Lower leg skin (tissue), 4 donors: ENCODE results near the gene ANKRD39. TPM values are rescaled to one million over a fixed set of nuclear protein-coding genes. Genes with fewer than 3 reads are reported as not detected.
"Not testable (repeated sequence)": the region's sequence is repeated elsewhere in the genome, so short reads cannot be mapped to it uniquely, and the experiment has no call there.

ENCODE experiments used
- DNase-seq, 2 donors: peaks; one replicate each; pipeline ENCODE4 v3.0.0-alpha.2; 2019; ENCODE audit warnings: low spot score in 2 of 2
- H3K4me3 ChIP-seq: fragments of 200-600 bp; sonication (generic); 2 replicates; pipeline ENCODE4 v1.5.1; 2017; ENCODE audit warnings: mild to moderate bottlenecking, low read depth; ENCODE audit not compliant: poor library complexity, severe bottlenecking
- CTCF ChIP-seq, 3 donors: fragments of 450-650 bp; IDR thresholded peaks; one replicate each; pipeline ENCODE4 v1.5.1; 2016; ENCODE audit warnings: antibody characterized with exemption in 3 of 3, mild to moderate bottlenecking in 3 of 3, moderate library complexity in 2 of 3
- POLR2A ChIP-seq, 2 donors: fragments of 450-650 bp; IDR thresholded peaks; one replicate each; pipeline ENCODE4 v1.6.1; 2016 to 2017; ENCODE audit warnings: antibody characterized with exemption in 2 of 2, mild to moderate bottlenecking in 1 of 2, moderate library complexity in 1 of 2
- WGBS, 2 donors: methylation state at CpG; one replicate each; pipeline ENCODE4 v1.1.5; 2018; 5-methylcytosine and 5-hydroxymethylcytosine counted together
- intact Hi-C: fragments of 100-400 bp; cut with DNase I; formaldehyde crosslinking; loops from one replicate; pipeline ENCODE4 v1.15.0; 2023; ENCODE audit warnings: low total_unique reads
- total RNA-seq, 4 donors: library from RNA; depleted of rRNA; stranded (reverse); fragments of >200 nt; gene quantifications; one replicate each; pipeline ENCODE4 v1.1.0, GENCODE V29; 2016

ANKRD39 gene
- total RNA-seq, 4 donors from 2014 or later: 7.6 to 15.3 (median 14.4) TPM

- intact Hi-C loops: no loop called here
- no peak overlapping the region for H3K4me3 ChIP-seq
- DNase-seq: no peak
- 91 to 96% methylated on average over 11 to 17 of the region's 19 CpGs for WGBS, 2 donors
- TF ChIP-seq POLR2A (IDR thresholded peaks at IDR 0.05): no peak
- TF ChIP-seq CTCF (IDR thresholded peaks at IDR 0.05): no peak
These were observed 5.9 kb upstream of the ANKRD39 start for GRCh38 chr2:96863575-96864342.

- DNase-seq, intact Hi-C loops, H3K4me3 ChIP-seq: not testable (repeated sequence)
- WGBS, 2 donors: 87% methylated on average over 4 of the region's 4 CpGs
These were observed 5.2 kb upstream of the ANKRD39 start for GRCh38 chr2:96863056-96863455.

GRCh38 chr2:96861074-96861473, 3.3 kb upstream of the ANKRD39 start:
- no peak overlapping the region for H3K4me3 ChIP-seq
- WGBS, 2 donors: 89 to 93% methylated on average over 14 of the region's 17 CpGs
- intact Hi-C loops: no loop called here
- TF ChIP-seq POLR2A (IDR thresholded peaks at IDR 0.05) (no peak), CTCF (IDR thresholded peaks at IDR 0.05) (no peak)
- DNase-seq: no peak

- intact Hi-C loops: no loop called here
- no peak for DNase-seq
- WGBS, 2 donors: 53 to 62% methylated on average over 21 to 32 of the region's 38 CpGs
- H3K4me3 ChIP-seq: no peak overlapping the region
- TF ChIP-seq POLR2A (IDR thresholded peaks at IDR 0.05): no peak
- TF ChIP-seq CTCF (IDR thresholded peaks at IDR 0.05): no peak
These were observed 2.5 kb upstream of the ANKRD39 start for GRCh38 chr2:96860065-96861029.

GRCh38 chr2:96859681-96860064, 1.9 kb upstream of the ANKRD39 start:
- intact Hi-C loops: no loop called here

More at GRCh38 chr2:96859681-96860064, 1.9 kb upstream of the ANKRD39 start:
- 36 to 43% methylated on average over 4 of the region's 4 CpGs for WGBS, 2 donors
- no peak overlapping the region for H3K4me3 ChIP-seq
- TF ChIP-seq CTCF (IDR thresholded peaks at IDR 0.05): no peak
- TF ChIP-seq POLR2A (IDR thresholded peaks at IDR 0.05): no peak
- DNase-seq: no peak
